ENCODE measurements around the gene CACTIN.

CACTIN gene

GRCh38 chr19:3661284-3662238 is 35.0 kb upstream of the CACTIN start:
- no peak for DNase-seq (ENCODE audit: extremely low spot score)
- TF ChIP-seq CTCF (IDR thresholded peaks at IDR 0.05; ENCODE audit: control extremely low read depth, extremely low read depth, low read depth, missing control alignments): no peak
- CTCF ChIA-PET: interaction anchor here (0.7 to 2.3 kb wide), 8 partner anchors 10 to 357 kb away, joined by 3 to 10 read pairs (median 4); no protein-coding TSS in a partner anchor
- POLR2A ChIA-PET: no interaction called here

GRCh38 chr19:3660493-3661219 is 34.1 kb upstream of the CACTIN start:
- no peak for TF ChIP-seq CTCF (IDR thresholded peaks at IDR 0.05; ENCODE audit: control extremely low read depth, extremely low read depth, low read depth, missing control alignments)
- POLR2A ChIA-PET: no interaction called here
- CTCF ChIA-PET: interaction anchor here (1.1 to 2.3 kb wide), 5 partner anchors 32 to 59 kb away, joined by 3 to 10 read pairs (median 7); partner anchors contain the start of gene PIP5K1C
- DNase-seq (ENCODE audit: extremely low spot score): no peak

- no peak for DNase-seq (ENCODE audit: extremely low spot score)
- POLR2A ChIA-PET: no interaction called here
- TF ChIP-seq CTCF (IDR thresholded peaks at IDR 0.05; ENCODE audit: control extremely low read depth, extremely low read depth, low read depth, missing control alignments): no peak
- CTCF ChIA-PET: interaction anchor here (1.1 to 2.1 kb wide), 2 partner anchors 40 to 60 kb away, joined by 4 to 8 read pairs; partner anchors contain the start of gene PIP5K1C
Measured at GRCh38 chr19:3659746-3660112, 33.1 kb upstream of the CACTIN start.

- POLR2A ChIA-PET: no interaction called here
- no peak for TF ChIP-seq CTCF (IDR thresholded peaks at IDR 0.05; ENCODE audit: control extremely low read depth, extremely low read depth, low read depth, missing control alignments)
Measured at GRCh38 chr19:3658870-3659745, 32.5 kb upstream of the CACTIN start.

GRCh38 chr19:3658004-3658869 is 31.6 kb upstream of the CACTIN start:
- no peak for TF ChIP-seq CTCF (IDR thresholded peaks at IDR 0.05; ENCODE audit: control extremely low read depth, extremely low read depth, low read depth, missing control alignments)
- POLR2A ChIA-PET: no interaction called here
- DNase-seq (ENCODE audit: extremely low spot score): no peak
- CTCF ChIA-PET: interaction anchor here (1.2 kb wide), 1 partner anchor 42 kb away, joined by 3 read pairs; the partner anchor contains the start of gene PIP5K1C

More at GRCh38 chr19:3658870-3659745, 32.5 kb upstream of the CACTIN start:
- CTCF ChIA-PET: interaction anchor here (1.2 kb wide), 1 partner anchor 41 kb away, joined by 3 read pairs; the partner anchor contains the start of gene PIP5K1C
- DNase-seq (ENCODE audit: extremely low spot score): no peak
